HUDEP-2 (cell line): Measurements from ENCODE around the gene STARD13.
A peak's percentile ranks its signal among the peaks of the same experiment; 100 is the strongest.

Source experiments
- DNase-seq, 76 experiments: peaks; one replicate each; lab custom pipeline; 2025; ENCODE audit not compliant: unreplicated experiment in 76 of 76; lab: John Stamatoyannopoulos, UW

STARD13 gene

DNA sequence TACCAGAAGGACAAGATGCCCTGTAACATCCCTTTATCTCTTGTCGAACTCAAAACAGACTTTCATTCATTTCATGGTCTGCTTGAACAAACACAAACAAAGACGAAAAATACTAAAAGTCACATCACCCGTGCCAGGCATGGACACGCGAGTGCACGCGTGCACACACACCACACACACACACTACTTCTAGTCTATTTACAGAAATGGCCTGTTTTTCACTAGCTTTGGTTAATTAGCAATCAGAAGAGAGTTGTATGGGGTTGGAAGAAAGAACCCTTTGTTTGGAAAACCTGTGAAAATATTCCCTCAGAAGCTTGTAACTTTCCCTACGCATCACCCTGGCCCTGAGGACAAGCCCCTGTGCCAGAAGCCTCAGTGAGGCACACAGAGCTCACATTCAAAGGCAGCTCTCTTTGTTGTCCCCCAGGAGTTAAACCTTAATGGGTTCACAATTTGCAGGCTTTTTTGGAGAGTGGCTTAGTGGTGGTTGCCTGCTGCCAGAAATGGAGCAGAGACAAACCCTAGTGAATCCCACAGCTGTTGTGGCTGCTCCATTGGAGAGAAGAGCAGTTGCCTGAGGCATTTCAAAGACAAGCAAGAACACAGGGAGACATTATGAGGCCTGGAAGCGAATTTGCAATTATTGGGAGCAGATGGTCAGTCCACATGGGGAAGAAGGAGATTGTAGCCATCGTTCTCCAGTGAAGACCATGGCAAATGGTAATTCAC is 55.9 kb downstream of the STARD13 start:
- DNase-seq: no peak

- peak in 14 of 76 experiments; percentile 6 to 36 (median 14) for DNase-seq
These were observed 56.7 kb downstream of the STARD13 start for GRCh38 chr13:33228648-33229445.

DNA sequence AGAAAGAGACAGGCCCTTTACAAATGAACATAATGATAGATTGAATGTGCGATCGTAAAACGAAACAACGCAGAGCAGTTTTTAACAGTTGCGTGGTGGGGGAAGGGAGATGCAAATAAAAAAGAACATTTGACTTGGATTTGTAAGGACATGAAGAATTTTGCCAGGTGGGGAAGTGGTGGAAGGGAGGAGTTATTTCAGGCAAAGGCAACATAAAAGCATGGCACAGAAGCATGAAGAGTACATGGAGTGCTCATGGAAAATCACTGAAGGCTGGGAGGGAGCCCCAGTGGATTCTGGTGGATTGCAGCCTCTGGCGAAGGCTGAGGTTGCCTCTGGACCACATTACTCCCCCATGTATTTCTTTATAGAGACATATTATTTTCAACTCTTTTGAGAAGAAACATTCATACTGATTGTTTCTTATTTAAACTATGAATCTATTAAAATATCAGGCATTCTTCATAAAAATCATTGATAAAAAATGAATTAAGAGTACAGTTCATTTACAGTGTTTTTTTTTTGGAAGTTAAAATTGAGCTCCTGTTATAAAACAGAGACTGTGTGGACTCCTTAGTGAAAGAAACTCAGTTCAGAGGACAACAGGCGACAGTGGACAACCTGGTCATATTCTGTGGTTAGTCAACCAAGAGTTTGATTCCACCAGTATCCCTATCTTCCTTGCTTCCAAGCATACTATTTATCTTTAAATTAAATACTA is 57.5 kb downstream of the STARD13 start:
- no peak for DNase-seq

DNA sequence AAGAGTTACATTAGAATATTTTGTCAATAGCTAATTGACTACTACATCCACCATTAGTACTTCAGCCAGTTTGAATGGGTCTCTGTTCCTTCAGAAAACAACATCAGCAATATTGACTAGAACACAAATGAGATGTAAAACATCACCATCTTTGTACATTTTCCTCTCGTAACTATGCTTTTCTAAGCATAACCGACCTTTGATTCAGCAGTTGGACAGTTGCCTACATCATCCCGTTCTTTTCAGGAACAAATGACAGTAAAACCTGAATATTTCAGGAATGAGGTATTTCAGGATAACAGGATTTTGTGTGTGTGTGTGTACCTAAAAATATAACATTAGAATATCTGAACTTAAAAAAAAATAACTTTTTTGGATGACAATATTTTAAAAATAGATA is 60.9 kb downstream of the STARD13 start:
- DNase-seq: no peak

GRCh38 chr13:33224191-33224590 is 61.4 kb downstream of the STARD13 start:
- no peak for DNase-seq

DNA sequence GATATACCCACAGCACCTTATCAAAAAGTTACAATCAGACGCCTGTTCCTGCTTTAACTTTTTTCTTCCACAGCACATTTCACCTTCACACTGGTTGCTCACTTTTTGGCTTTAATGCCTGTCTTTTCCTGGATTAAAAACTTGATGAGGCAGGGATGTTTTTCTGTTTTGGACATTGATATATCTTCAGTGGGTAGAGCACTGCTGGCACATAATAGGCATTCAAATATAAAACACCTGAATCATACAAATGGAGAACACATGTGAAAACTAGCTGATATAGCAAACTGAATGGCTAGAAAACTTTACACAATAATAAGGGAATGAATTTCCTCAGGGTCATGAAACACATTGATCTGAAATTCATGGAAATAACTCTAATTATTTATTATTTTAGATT is 65.6 kb downstream of the STARD13 start:
- DNase-seq: no peak

GRCh38 chr13:33218426-33218825 is 67.1 kb downstream of the STARD13 start:
- no peak for DNase-seq

DNA sequence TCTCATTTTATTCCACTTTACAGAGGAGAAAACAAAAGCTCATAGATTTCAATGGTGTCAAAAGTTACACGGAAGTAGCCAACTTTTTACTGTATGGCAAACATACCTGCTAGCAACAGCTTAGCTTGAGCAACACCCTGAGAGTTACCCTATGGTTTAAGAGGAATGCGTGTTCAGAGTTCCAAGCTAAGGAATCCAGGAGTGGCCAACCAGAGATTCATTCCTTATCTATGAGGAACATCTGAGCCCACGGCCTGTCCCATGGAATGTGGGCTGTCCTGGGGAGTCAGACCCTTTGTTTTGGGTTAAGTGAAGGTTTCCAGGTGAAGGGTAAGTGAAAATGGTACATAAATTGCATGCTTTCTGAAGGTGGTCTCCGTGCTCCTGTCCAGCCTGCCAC is 67.5 kb downstream of the STARD13 start:
- DNase-seq: no peak

DNA sequence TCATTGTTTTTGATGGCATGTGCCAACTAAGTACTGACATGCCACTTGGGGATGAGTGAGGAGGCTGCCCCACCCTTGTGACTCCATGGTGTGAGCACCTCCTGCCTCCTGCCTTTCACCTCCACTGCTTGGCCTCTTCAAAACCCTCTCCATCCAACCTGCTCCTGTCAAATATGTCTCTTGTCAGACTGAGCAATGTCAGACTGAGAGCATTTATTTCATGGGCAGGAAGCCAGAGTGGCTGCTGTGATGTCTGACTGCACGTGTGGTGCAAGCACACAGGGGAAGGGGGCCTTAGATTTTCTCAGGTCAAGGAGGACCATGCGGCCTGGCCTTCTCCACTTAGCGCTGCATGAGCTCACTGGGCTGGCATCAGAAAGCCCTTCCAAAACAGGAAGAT is 68.3 kb downstream of the STARD13 start:
- no peak for DNase-seq

DNA sequence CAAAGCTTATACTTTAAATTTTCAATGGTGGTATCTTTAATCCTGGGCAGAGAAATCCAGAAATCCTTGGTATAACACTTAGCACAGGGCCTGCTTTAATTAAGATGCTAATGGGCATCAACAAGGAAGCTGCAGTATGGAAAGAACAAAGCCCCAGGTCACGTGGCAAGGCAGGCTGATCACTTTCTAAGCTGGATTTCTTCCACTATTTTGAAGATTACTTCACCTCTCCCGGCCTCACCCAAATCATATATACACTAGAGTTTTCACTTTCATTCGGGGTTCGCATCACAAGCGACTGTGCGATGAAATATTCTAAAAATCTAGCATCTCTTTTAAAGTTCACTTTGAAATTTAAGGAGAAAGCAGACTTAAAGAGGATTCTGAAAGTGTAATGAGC is 71.8 kb downstream of the STARD13 start:
- DNase-seq: peak in 18 of 76 experiments; percentile 6 to 65 (median 24)

- no peak for DNase-seq
These were observed 72.4 kb downstream of the STARD13 start for GRCh38 chr13:33213024-33213768.

DNA sequence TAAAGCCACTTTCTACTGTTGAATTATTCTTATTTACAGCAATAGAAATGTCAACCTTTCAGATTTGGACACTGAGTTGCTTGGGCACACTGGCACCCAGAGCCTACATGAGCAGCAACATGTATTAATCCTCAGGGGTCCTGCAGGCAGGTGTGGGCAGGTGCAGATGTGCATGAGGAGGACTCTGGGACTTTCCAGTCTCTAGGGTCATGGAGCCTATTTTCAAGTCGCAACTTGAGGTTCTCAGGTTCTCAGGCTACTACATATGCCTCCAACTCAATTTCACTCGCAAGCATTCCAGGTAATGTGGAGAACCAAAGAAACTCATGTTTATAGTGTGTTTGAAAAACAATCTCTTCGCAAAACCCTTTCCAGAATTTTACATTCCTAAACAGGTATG is 73.2 kb downstream of the STARD13 start:
- no peak for DNase-seq

DNA sequence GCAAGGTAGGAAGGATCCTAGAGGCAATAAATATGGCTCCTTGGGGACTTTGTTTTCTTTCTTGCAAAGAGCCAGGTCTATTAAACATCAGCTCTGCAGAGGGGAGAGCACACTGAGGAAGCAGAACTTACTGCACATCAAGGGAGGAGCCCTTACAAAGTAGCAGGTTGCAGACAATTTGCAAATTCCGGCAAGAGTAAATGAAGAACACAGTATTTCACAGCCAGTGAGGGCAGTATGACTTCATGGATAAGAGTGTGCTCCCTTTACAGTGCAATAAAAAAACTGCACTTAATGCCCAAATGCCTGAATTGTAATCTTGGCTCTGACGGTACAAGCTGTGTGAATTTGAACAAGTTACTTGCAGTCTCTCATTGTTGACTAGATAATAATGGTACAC is 75.5 kb downstream of the STARD13 start:
- DNase-seq: no peak

DNA sequence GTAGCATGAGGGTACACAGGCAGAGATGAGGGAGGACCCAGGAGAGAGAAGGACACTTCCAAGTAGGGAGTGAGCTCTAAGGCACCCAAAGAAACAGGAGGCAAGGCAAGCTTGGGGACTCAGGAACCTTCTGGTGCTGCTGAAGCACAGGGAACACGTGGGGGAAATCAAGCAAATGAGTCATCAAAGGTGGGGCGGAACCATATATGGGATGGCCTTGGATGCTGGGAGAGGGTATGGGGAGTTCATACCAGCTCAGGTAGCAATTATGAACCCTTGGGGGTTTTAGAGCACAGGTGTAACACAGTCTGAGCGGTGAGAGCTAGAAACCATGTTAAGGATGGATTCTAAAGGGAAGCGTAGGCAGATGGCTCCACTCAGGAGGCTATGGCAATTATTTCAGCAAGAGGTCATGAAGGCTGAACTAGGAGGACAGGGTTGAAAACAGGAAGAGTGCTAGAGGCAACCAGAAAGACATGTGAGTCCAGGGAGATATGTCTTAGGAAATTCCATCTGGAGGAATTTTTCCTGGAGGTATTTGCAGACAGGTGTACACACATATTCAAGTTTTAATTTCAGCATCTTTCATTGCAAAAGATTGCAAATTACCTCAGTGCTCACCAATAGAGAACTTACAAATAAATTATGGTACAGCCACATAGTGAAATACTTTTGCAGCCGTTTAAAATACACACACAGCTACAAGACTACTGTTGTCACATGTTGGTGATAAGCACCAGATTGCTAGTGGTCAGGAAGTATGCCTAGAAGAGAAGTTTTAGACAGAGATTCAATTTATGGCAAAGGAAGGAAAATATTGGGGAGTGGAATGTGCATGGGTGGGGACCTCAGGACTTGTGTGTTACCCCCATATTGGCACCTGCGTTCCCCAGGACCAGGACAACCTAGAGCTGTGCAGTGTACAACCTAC is 77.0 kb downstream of the STARD13 start:
- DNase-seq: no peak

DNA sequence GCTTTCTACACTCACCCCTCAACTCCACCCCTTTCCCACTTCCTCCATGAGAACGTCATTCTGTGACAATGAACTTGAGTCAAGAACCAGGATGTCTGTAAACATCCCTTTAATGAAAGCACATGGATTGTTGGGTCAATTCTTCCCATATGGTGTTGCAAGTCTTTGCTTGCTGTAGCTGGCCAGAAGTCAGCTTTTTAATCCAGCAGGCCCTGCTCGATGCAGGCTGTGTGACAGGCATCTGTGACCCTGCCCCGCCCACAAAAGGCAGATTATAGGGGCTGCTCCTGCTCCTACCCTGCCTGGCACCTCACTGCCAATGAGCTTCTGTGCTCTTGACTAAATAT is 78.0 kb downstream of the STARD13 start:
- DNase-seq: no peak

DNA sequence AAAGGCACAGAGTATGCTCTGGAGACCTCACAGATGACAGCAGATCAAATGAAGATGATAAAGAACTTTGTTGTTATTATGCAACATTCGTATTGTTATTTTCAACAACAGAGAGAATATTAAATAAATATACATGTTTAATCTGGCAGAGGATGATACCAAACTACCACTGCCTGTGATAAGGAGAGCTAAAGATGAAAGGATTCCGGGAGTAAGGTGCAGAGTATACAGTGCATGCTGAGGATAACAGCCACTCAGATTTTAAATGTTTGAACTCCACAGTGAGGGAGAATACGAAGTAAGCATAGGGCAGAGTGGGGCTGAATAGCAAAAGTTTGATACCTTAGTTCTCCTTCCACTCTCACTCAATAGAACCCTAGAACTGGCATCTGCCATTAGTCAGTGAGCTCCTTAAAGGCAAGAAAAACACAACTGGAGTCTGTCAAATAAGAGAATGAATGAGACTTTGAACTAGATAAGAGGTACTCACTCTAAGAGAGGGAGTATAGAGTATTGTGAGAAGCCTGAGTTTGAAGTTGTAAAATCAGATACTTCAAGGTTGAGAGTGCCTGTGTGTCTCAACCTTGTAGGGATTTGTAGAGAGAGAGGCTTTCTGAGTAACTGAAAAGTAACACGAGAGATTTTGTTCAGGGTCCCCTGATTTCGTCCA is 78.5 kb downstream of the STARD13 start:
- no peak for DNase-seq

GRCh38 chr13:33206425-33206824 is 79.1 kb downstream of the STARD13 start:
- DNase-seq: no peak

DNA sequence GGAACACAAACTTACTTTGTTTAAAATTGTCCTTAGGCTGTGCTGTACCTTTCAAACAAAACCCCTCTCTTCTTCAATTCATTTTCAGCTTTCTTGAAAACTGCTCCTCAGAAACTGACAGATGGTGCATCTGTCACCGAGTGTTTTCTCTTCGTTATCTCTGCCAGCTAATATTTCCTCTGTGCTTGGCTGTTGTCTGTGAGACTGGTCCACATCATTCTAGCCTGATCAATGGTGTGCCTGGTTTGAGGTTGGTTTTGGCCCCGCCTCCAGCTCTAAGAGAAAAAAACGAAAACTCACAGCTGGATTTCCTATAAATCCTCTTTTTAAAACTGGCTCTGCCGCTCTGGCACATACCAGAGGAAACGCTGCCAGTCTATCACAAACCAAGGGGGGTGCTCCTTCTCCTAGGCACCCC is 79.7 kb downstream of the STARD13 start:
- no peak for DNase-seq

GRCh38 chr13:33205224-33205623 is 80.3 kb downstream of the STARD13 start:
- no peak for DNase-seq
